GM10248 (cell line): ENCODE measurements around the gene SOD3.

ENCODE experiments used
- CTCF ChIA-PET: fragments of 300-600 bp; sonication (Branson Sonifier 250); formaldehyde crosslinking; extraction: SDS; loops from one replicate; lab custom pipeline; 2021; ENCODE audit warnings: antibody characterized with exemption; lab: Yijun Ruan, JAX
- POLR2A ChIA-PET: fragments of 350-650 bp; sonication (Branson Sonifier 250); formaldehyde crosslinking; extraction: SDS; loops from one replicate; lab custom pipeline; 2020; ENCODE audit warnings: antibody characterized with exemption; lab: Yijun Ruan, JAX
- DNase-seq: peaks from one replicate; pipeline ENCODE4 v3.0.0; 2012; ENCODE audit errors: extremely low spot score
- CTCF ChIP-seq: IDR thresholded peaks from 2 replicates; pipeline ENCODE4 v1.5.1; 2012; ENCODE audit warnings: mild to moderate bottlenecking, low read depth; ENCODE audit errors: extremely low read depth, missing control alignments, control extremely low read depth

Gene SOD3

GRCh38 chr4:24753519-24753918 lies 41.9 kb upstream of the SOD3 start:
- no peak for DNase-seq
- no peak for TF ChIP-seq CTCF
- CTCF ChIA-PET, result no interaction called here
- POLR2A ChIA-PET, result no interaction called here

DNA sequence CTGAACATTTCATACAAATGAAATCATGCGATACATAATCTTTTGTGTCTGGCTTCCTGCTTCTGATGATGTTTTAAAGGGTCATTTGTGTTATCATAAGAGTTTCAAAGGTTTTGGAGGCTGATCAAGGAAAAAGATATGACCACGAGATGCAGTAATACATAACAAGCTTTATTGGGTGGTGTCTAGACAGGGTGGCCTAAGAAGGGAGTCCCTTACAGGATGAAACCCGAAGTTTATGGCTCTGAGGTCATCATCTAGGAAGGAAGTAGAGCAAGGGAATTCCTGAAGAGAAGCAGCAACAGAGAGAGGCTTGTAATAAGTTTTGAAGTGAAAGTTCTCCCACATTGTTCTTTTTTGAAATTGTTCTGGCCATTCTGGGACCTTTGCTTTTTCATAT lies 40.8 kb upstream of the SOD3 start:
- ChIA-PET CTCF (no interaction called here), POLR2A (no interaction called here)
- TF ChIP-seq CTCF, result no peak
- DNase-seq, result no peak

DNA sequence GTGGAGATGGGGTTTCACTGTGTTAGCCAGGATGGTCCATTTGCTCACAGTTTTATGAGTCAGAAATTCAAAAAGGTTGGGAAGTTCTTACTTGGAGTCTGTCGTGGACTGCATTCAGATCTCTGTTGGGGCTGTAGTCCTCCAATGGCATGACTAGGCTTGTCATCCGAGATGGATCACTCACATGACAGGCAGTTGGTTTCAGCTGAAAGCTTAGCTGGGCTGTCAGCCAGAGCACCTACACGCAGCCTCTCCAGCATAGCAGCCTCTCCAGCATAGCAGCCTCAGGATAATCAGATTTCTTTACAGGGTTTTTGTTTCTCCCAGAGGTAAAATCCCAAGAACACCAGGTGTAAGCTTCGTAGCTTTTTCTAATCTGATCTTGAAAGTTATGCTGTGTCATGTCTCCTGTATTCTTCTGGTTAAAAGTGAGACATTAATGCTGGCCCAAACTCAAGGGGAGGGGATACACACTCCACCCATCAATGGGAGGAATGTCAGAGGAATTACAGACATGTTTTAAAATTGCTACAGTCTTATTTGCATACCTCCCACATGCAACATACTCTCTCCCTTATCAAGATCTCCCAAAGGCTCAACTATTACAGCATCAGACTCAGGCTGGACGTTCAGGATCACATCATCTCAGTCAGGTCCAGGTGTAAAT lies 31.6 kb upstream of the SOD3 start:
- no peak for DNase-seq
- ChIA-PET POLR2A (no interaction called here), CTCF (interaction anchor here (1.4 kb wide), 1 partner anchor 19 kb away, joined by 3 read pairs; no protein-coding TSS in a partner anchor)
- no peak for TF ChIP-seq CTCF

DNA sequence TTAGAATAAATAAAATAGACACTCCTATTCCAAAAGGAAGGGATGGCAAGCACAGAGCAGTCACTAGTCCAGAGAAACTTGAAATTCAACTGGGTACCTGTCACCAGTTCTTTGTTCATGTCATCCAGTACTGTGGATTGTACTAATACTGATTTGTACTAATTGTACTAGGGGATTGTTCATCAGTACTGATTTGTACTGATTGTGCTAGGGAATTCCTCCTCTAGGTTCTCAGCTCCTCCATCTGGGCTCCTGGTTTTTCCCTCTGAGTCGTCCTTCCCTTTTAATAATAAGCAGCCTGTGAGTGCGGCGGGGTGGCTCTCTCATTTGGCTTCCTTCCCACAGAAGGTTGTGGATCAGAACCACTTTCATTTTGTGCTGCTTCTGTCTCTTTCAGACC lies 31.0 kb upstream of the SOD3 start:
- TF ChIP-seq CTCF, result no peak
- ChIA-PET POLR2A (no interaction called here), CTCF (interaction anchor here (1.0 kb wide), 1 partner anchor 8 kb away, joined by 4 read pairs; no protein-coding TSS in a partner anchor)
- DNase-seq, result no peak

GRCh38 chr4:24765376-24765988 lies 29.9 kb upstream of the SOD3 start:
- no peak for TF ChIP-seq CTCF
- no peak for DNase-seq
- CTCF ChIA-PET, result interaction anchor here (1.0 kb wide), 1 partner anchor 10 kb away, joined by 4 read pairs; no protein-coding TSS in a partner anchor
- POLR2A ChIA-PET, result no interaction called here

DNA sequence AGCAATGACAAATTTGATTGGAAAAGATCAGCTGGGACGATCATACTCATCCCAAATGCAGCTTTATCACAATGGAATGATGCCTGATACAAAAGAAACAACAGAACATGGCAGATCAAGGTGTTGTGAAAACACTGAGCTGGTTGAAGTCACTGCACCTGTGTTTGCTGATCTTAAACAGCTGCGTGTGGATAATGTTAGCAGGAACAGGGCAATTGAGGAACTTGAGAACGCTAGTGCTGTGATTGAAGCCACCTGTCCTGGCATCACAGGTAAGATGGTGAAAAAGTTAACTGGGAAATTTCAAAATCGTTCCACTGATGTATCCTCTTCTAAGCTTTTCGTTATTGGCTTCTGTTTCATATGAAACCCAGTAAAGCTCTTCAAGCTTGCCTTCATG lies 27.4 kb upstream of the SOD3 start:
- POLR2A ChIA-PET, result no interaction called here
- DNase-seq, result no peak
- CTCF ChIA-PET, result interaction anchor here (0.9 to 1.4 kb wide), 4 partner anchors 16 to 212 kb away, joined by 3 to 5 read pairs (median 4); no protein-coding TSS in a partner anchor
- TF ChIP-seq CTCF, result no peak
